Breast epithelium (tissue), 3 donors: ENCODE results near the gene ZNF593.

Source experiments
- POLR2A ChIP-seq: fragments of 450-650 bp; IDR thresholded peaks from one replicate; pipeline ENCODE4 v1.6.1; 2016; ENCODE audit warnings: antibody characterized with exemption, mild to moderate bottlenecking, moderate library complexity
- POLR2AphosphoS5 ChIP-seq, 3 donors: sonication (generic); formaldehyde crosslinking; IDR thresholded peaks; one replicate each; pipeline ENCODE4 v1.6.1; 2017; ENCODE audit warnings: antibody characterized with exemption in 3 of 3
- TF ChIP-seq, protein P1 (sequence below), 3 donors: fragments of 450-650 bp; IDR thresholded peaks; one replicate each; pipeline ENCODE4 v1.5.1; 2016 to 2017; ENCODE audit warnings: antibody characterized with exemption in 3 of 3, mild to moderate bottlenecking in 3 of 3, moderate library complexity in 3 of 3

DNA sequence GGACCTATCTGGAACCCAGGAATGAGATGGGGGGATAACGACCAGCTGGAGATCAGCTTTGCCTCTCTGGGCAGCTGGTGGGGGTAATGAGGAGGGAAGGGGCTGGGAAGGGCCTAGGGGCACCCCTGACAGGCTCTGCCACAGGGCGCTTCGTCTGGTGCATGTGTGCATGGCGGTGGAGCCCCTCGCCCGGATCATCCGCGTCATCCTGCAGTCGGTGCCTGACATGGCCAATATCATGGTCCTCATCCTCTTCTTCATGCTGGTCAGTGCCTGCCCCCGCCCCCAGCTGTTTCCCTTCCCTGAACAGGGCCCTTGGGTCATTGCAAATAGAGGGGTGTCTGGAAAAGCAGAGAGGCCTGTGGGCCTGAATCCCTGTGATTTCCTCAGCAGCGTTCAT, 28.1 kb downstream of the ZNF593 start:
- TF ChIP-seq, protein P1, sequence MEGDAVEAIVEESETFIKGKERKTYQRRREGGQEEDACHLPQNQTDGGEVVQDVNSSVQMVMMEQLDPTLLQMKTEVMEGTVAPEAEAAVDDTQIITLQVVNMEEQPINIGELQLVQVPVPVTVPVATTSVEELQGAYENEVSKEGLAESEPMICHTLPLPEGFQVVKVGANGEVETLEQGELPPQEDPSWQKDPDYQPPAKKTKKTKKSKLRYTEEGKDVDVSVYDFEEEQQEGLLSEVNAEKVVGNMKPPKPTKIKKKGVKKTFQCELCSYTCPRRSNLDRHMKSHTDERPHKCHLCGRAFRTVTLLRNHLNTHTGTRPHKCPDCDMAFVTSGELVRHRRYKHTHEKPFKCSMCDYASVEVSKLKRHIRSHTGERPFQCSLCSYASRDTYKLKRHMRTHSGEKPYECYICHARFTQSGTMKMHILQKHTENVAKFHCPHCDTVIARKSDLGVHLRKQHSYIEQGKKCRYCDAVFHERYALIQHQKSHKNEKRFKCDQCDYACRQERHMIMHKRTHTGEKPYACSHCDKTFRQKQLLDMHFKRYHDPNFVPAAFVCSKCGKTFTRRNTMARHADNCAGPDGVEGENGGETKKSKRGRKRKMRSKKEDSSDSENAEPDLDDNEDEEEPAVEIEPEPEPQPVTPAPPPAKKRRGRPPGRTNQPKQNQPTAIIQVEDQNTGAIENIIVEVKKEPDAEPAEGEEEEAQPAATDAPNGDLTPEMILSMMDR (IDR thresholded peaks at IDR 0.05): no peak
- TF ChIP-seq POLR2A (no peak), POLR2AphosphoS5 (IDR thresholded peaks at IDR 0.05) (no peak)
